Middle frontal gyrus (tissue), 1 donor: ENCODE results near the gene ECHDC3.
A peak's percentile ranks its signal among the peaks of the same experiment; 100 is the strongest.

Experiments
- DNase-seq: peaks from one replicate; pipeline ENCODE4 v3.0.0-alpha.2; 2015; ENCODE audit warnings: low spot score; ENCODE audit errors: extremely low spot score

Gene ECHDC3

GRCh38 chr10:11776080-11776479 lies 33.9 kb downstream of the ECHDC3 start:
- no peak for DNase-seq

- DNase-seq: no peak
Observed at GRCh38 chr10:11781114-11781513, 38.9 kb downstream of the ECHDC3 start.

GRCh38 chr10:11782793-11783557 lies 40.8 kb downstream of the ECHDC3 start:
- DNase-seq: peak; percentile 18

- no peak for DNase-seq
Observed at GRCh38 chr10:11783558-11783865, 41.3 kb downstream of the ECHDC3 start.

GRCh38 chr10:11787374-11787773 lies 45.2 kb downstream of the ECHDC3 start:
- no peak for DNase-seq

GRCh38 chr10:11787846-11788245 lies 45.7 kb downstream of the ECHDC3 start:
- DNase-seq: no peak

GRCh38 chr10:11789306-11789705 lies 47.1 kb downstream of the ECHDC3 start:
- DNase-seq: no peak

- DNase-seq: no peak
Observed at GRCh38 chr10:11789956-11790355, 47.8 kb downstream of the ECHDC3 start.

- DNase-seq: no peak
Observed at GRCh38 chr10:11793762-11794479, 51.7 kb downstream of the ECHDC3 start.

GRCh38 chr10:11794566-11794965 lies 52.4 kb downstream of the ECHDC3 start:
- DNase-seq: no peak

- DNase-seq: no peak
Observed at GRCh38 chr10:11795101-11795920, 53.1 kb downstream of the ECHDC3 start.

GRCh38 chr10:11796474-11796873 lies 54.3 kb downstream of the ECHDC3 start:
- DNase-seq: no peak

- DNase-seq: no peak
Observed at GRCh38 chr10:11797281-11797680, 55.1 kb downstream of the ECHDC3 start.

GRCh38 chr10:11797847-11798633 lies 55.9 kb downstream of the ECHDC3 start:
- no peak for DNase-seq

GRCh38 chr10:11798845-11799735 lies 56.9 kb downstream of the ECHDC3 start:
- DNase-seq: no peak

GRCh38 chr10:11799736-11800080 lies 57.5 kb downstream of the ECHDC3 start:
- no peak for DNase-seq

GRCh38 chr10:11804336-11804735 lies 62.2 kb downstream of the ECHDC3 start:
- no peak for DNase-seq

GRCh38 chr10:11805792-11806191 lies 63.6 kb downstream of the ECHDC3 start:
- no peak for DNase-seq

- no peak for DNase-seq
Observed at GRCh38 chr10:11806706-11807105, 64.5 kb downstream of the ECHDC3 start.

- no peak for DNase-seq
Observed at GRCh38 chr10:11808808-11809207, 66.6 kb downstream of the ECHDC3 start.
